ENCODE results near the gene TXNRD2. TPM values are rescaled to one million over a fixed set of nuclear protein-coding genes. Genes with fewer than 3 reads are reported as not detected.
A peak's percentile ranks its signal among the peaks of the same experiment; 100 is the strongest.

TXNRD2 gene
- total RNA-seq, 2 experiments from 2014 or later, result 24.7 to 28.9 TPM

GRCh38 chr22:19988331-19988808 lies 46.8 kb upstream of the TXNRD2 start:
- POLR2A ChIA-PET, result no interaction called here
- H4K20me1 ChIP-seq (ENCODE audit: insufficient read depth, low read length), result no peaks in the 10 kb centered on the region
- H3K79me2 ChIP-seq (ENCODE audit: insufficient read depth, low read depth, low read length), result no peaks in the 10 kb centered on the region
- H3K4me2 ChIP-seq (ENCODE audit: low read length), result no peak overlapping the region
- BruUV-seq (replicated peaks), result no TSS peak
- no peak overlapping the region for H2AFZ ChIP-seq (ENCODE audit: low read length)
- no peak for DNase-seq (ENCODE audit: low spot score)
- no peak overlapping the region for H3K4me3 ChIP-seq (ENCODE audit: low read depth, low read length, poor library complexity, severe bottlenecking)
- H3K9me2 ChIP-seq (ENCODE audit: insufficient read depth, low read length), result no peaks in the 10 kb centered on the region
- CTCF ChIA-PET (ENCODE audit: unreplicated experiment), result no interaction called here
- no peaks in the 10 kb centered on the region for H3K9me3 ChIP-seq (ENCODE audit: low read length)
- TF ChIP-seq CTCF (conservative IDR thresholded peaks at IDR 0.05; ENCODE audit: low read length) (no peak), EZH2phosphoT487 (IDR thresholded peaks at IDR 0.05; ENCODE audit: borderline replicate concordance, low read depth, low read length) (no peak)
- no peak overlapping the region for H3K27ac ChIP-seq (ENCODE audit: low read depth, low read length, poor library complexity, severe bottlenecking)
- H3K4me1 ChIP-seq (ENCODE audit: insufficient read depth, low read length, poor library complexity, severe bottlenecking), result peaks cover 8% of the 10 kb centered on the region
- intact Hi-C loops (cut with micrococcal nuclease; ENCODE audit: unreplicated experiment), result no loop called here
- H3K36me3 ChIP-seq (ENCODE audit: insufficient read depth, low read length), result no peaks in the 10 kb centered on the region

GRCh38 chr22:19987394-19988306 lies 46.0 kb upstream of the TXNRD2 start:
- intact Hi-C loops (cut with micrococcal nuclease; ENCODE audit: unreplicated experiment), result no loop called here
- no peak overlapping the region for H2AFZ ChIP-seq (ENCODE audit: low read length)
- H4K20me1 ChIP-seq (ENCODE audit: insufficient read depth, low read length), result no peaks in the 10 kb centered on the region
- H3K36me3 ChIP-seq (ENCODE audit: insufficient read depth, low read length), result no peaks in the 10 kb centered on the region
- no peaks in the 10 kb centered on the region for H3K79me2 ChIP-seq (ENCODE audit: insufficient read depth, low read depth, low read length)
- DNase-seq (ENCODE audit: low spot score), result no peak
- H3K4me3 ChIP-seq (ENCODE audit: low read depth, low read length, poor library complexity, severe bottlenecking), result no peak overlapping the region
- no TSS peak for BruUV-seq (replicated peaks)
- no peaks in the 10 kb centered on the region for H3K9me3 ChIP-seq (ENCODE audit: low read length)
- H3K9me2 ChIP-seq (ENCODE audit: insufficient read depth, low read length), result no peaks in the 10 kb centered on the region
- H3K4me1 ChIP-seq (ENCODE audit: insufficient read depth, low read length, poor library complexity, severe bottlenecking), result peaks cover 8% of the 10 kb centered on the region
- POLR2A ChIA-PET, result no interaction called here
- H3K27ac ChIP-seq (ENCODE audit: low read depth, low read length, poor library complexity, severe bottlenecking), result no peak overlapping the region
- TF ChIP-seq CTCF (conservative IDR thresholded peaks at IDR 0.05; ENCODE audit: low read length) (no peak), EZH2phosphoT487 (IDR thresholded peaks at IDR 0.05; ENCODE audit: borderline replicate concordance, low read depth, low read length) (no peak)
- H3K4me2 ChIP-seq (ENCODE audit: low read length), result peak overlapping the region; percentile 49; the same call in 1 of the 2 replicates
- CTCF ChIA-PET (ENCODE audit: unreplicated experiment), result no interaction called here

Measured in OCI-LY7 (cell line).